GM18867 (cell line): ENCODE measurements around the gene SMIM38.

Experiments
- ATAC-seq: cut with Tn5 transposase; IDR thresholded peaks from one replicate; pipeline ENCODE4 v1.9.1; 2021; ENCODE audit warnings: mild to moderate bottlenecking, moderate library complexity; ENCODE audit not compliant: unreplicated experiment

Gene SMIM38

GRCh38 chr11:69201066-69201365 lies 45.3 kb downstream of the SMIM38 start:
- ATAC-seq: no peak

- no peak for ATAC-seq
Measured at GRCh38 chr11:69201764-69202370, 46.1 kb downstream of the SMIM38 start.

DNA sequence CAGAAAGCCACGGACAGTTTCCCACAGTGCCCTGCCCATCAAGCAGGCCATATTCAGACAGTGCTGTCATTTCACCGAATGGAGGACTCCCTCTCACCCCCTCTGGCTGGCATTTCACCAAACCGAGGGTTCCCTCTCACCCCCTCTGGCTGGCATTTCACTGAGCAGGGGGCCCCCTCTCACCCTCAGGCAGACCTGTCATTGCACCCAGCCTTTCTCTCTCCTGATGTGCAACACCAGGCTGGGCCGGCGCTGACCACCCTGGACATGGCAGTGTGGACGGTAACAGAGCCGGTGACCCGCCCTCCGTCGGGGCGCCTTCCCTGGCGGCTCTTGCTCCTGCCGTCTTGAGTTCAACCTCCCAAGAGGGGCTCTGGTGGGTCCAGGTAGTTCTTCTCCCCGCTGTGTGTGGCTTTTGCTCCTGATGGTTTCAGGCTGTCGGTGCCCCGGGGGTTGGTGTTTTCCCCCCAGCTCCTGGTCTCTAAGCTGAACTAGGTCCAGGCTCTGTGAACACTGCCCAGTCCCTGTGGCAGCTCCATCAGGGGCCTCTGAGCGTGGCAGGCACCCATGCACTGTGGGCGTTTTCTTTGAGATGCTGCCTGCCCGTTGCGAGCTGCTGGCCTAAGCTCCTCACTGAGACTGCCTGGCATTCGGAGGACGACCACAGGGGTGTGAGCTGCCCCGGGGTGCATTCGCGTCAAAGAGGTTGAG lies 46.9 kb downstream of the SMIM38 start:
- no peak for ATAC-seq

GRCh38 chr11:69203381-69203780 lies 47.6 kb downstream of the SMIM38 start:
- ATAC-seq: no peak

DNA sequence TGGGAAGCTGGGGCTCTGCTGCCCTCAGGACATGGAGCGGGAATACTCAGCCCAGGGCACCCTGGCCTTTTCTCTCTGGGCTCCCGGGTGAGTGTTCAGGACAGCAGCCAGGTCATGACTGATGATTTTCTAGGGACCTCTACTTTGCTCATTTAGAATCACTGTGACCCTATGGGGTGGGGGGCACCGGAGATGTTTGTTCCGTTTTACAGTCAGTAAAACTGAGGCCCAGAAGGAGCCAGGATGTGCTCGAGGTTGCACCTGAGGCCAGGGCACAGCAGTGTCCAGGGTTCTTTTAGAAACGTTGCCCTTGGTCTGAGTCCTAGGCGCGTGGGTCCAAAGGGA lies 48.1 kb downstream of the SMIM38 start:
- ATAC-seq: no peak

- ATAC-seq: no peak
Measured at GRCh38 chr11:69204246-69204940, 48.7 kb downstream of the SMIM38 start.

DNA sequence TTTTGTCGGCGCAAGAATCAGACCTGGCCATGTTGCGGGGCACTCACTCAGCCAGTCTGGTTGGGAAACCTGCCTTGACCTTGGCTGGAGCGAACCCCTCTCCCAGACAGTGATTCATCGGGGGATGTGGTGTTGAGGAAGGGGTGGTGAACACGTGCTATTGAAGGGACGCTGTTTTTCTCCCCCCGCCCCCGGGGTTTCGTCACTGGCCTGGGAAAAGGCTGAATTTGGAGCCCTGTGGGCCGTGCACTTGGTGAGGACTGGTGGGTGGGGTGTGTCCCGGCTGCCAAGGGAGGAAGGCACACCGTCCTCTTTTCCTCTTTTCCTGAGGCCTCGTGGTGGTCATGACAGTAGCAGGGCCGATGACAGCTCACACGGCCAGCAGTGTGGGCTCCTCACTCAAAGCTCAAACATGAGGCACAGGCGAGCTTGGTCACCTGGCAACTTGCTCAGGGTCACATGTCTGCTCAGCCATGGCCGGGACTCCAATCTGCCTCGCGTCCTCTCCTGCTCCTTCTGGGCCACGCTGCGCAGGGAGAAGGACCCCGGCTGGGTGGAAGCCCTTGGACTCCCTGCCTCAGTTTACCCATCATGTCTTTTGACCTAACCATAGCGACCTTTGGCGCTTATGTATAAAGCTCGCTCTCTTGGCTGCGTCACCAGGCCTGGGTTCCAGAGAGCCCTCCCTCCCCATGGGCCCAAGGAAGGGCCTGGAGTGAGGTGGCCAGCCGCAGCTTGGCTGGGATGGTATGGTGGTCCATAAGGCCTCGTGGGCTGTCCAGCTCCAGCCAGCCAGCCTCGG lies 49.4 kb downstream of the SMIM38 start:
- no peak for ATAC-seq
